Osteoblast (primary cell): Measurements from ENCODE around the gene ETV6. TPM values are rescaled to one million over a fixed set of nuclear protein-coding genes. Genes with fewer than 3 reads are reported as not detected.

Experiments used
- DNase-seq: peaks from one replicate; pipeline ENCODE4 v3.0.0; 2011; ENCODE audit warnings: low spot score, mixed read lengths; ENCODE audit not compliant: insufficient read length; ENCODE audit errors: missing footprints
- H2AFZ ChIP-seq: 2 replicates; pipeline ENCODE4 v1.6.0; 2011; ENCODE audit warnings: mild to moderate bottlenecking, low read length
- H3K27ac ChIP-seq: 2 replicates; pipeline ENCODE4 v1.5.1; 2011; ENCODE audit warnings: mild to moderate bottlenecking, low read depth, low read length, moderate library complexity
- H3K27me3 ChIP-seq: 2 replicates; pipeline ENCODE4 v1.6.0; 2012; ENCODE audit warnings: mild to moderate bottlenecking, control low read depth, inconsistent platforms, low read length, moderate library complexity; ENCODE audit not compliant: insufficient read depth
- H3K36me3 ChIP-seq: 2 replicates; pipeline ENCODE4 v1.5.1; 2011; ENCODE audit warnings: mild to moderate bottlenecking, low read length, control low read depth, moderate library complexity; ENCODE audit not compliant: insufficient read depth
- H3K4me1 ChIP-seq: 2 replicates; pipeline ENCODE4 v1.5.1; 2011; ENCODE audit warnings: mild to moderate bottlenecking, low read length, control low read depth, moderate library complexity; ENCODE audit not compliant: insufficient read depth
- H3K4me2 ChIP-seq: 2 replicates; pipeline ENCODE4 v1.6.0; 2011; ENCODE audit warnings: mild to moderate bottlenecking, low read length; ENCODE audit not compliant: insufficient read depth
- H3K4me3 ChIP-seq: fragments of 200-600 bp; sonication (generic); 3 replicates; pipeline ENCODE4 v1.5.1; 2012; ENCODE audit warnings: mild to moderate bottlenecking, low read length, inconsistent platforms; ENCODE audit not compliant: insufficient read depth
- H3K79me2 ChIP-seq: 2 replicates; pipeline ENCODE4 v1.6.0; 2012; ENCODE audit warnings: mild to moderate bottlenecking, low read length, control low read depth, inconsistent platforms; ENCODE audit not compliant: insufficient read depth
- H3K9me3 ChIP-seq: 2 replicates; pipeline ENCODE4 v1.5.1; 2011; ENCODE audit warnings: low read depth, low read length, control low read depth
- H4K20me1 ChIP-seq: 2 replicates; pipeline ENCODE4 v1.6.0; 2012; ENCODE audit warnings: mild to moderate bottlenecking, low read length, control low read depth; ENCODE audit not compliant: insufficient read depth
- CTCF ChIP-seq: IDR thresholded peaks from 2 replicates; pipeline ENCODE4 v1.5.1; 2011; ENCODE audit warnings: mild to moderate bottlenecking, low read depth, low read length, moderate library complexity; ENCODE audit errors: extremely low read depth
- total RNA-seq: library from RNA; depleted of rRNA; stranded (reverse); fragments of >200 nt; gene quantifications from 2 replicates; pipeline ENCODE4 v1.2.3, GENCODE V29; 2012

The ETV6 gene
- total RNA-seq, 1 donor = 16.3 TPM

- Histone ChIP-seq H3K4me1 (peaks cover 31% of the 10 kb centered on the region), H3K4me3 (no peak overlapping the region), H3K27ac (peak overlapping the region; percentile 40)
These were observed 235.2 kb downstream of the ETV6 start for GRCh38 chr12:11884706-11885105.

GRCh38 chr12:11885261-11886038 lies 236.0 kb downstream of the ETV6 start:
- Histone ChIP-seq H3K27ac (peak overlapping the region; percentile 40), H4K20me1 (no peaks in the 10 kb centered on the region), H3K4me1 (peaks cover 25% of the 10 kb centered on the region), H3K79me2 (no peaks in the 10 kb centered on the region), H3K4me3 (no peak overlapping the region), H2AFZ (no peak overlapping the region), H3K4me2 (peak overlapping the region; percentile 2), H3K27me3 (no peaks in the 10 kb centered on the region), H3K9me3 (no peaks in the 10 kb centered on the region), H3K36me3 (peaks cover 23% of the 10 kb centered on the region)
- no peak for TF ChIP-seq CTCF
- DNase-seq = peak; percentile 66

More at GRCh38 chr12:11884706-11885105, 235.2 kb downstream of the ETV6 start:
- no peaks in the 10 kb centered on the region for H3K79me2 ChIP-seq
- no peak overlapping the region for H2AFZ ChIP-seq
- H3K36me3 ChIP-seq = peaks cover 23% of the 10 kb centered on the region
- H4K20me1 ChIP-seq = no peaks in the 10 kb centered on the region
- no peak for TF ChIP-seq CTCF
- no peak for DNase-seq
- peak overlapping the region; percentile 2 for H3K4me2 ChIP-seq
- no peaks in the 10 kb centered on the region for H3K9me3 ChIP-seq
- H3K27me3 ChIP-seq = no peaks in the 10 kb centered on the region

GRCh38 chr12:11886339-11886738 lies 236.9 kb downstream of the ETV6 start:
- Histone ChIP-seq H3K36me3 (peaks cover 23% of the 10 kb centered on the region), H3K4me3 (no peak overlapping the region), H3K4me1 (peaks cover 25% of the 10 kb centered on the region), H2AFZ (no peak overlapping the region), H4K20me1 (no peaks in the 10 kb centered on the region), H3K79me2 (no peaks in the 10 kb centered on the region), H3K27ac (no peak overlapping the region), H3K27me3 (no peaks in the 10 kb centered on the region), H3K4me2 (no peak overlapping the region), H3K9me3 (no peaks in the 10 kb centered on the region)
- TF ChIP-seq CTCF = no peak
- no peak for DNase-seq

- Histone ChIP-seq H3K27ac (no peak overlapping the region), H2AFZ (no peak overlapping the region), H3K36me3 (peaks cover 39% of the 10 kb centered on the region), H4K20me1 (no peaks in the 10 kb centered on the region), H3K79me2 (no peaks in the 10 kb centered on the region), H3K4me3 (no peak overlapping the region), H3K4me1 (peaks cover 25% of the 10 kb centered on the region), H3K4me2 (no peak overlapping the region), H3K9me3 (no peaks in the 10 kb centered on the region), H3K27me3 (no peaks in the 10 kb centered on the region)
- no peak for DNase-seq
- TF ChIP-seq CTCF = no peak
These were observed 238.6 kb downstream of the ETV6 start for GRCh38 chr12:11888029-11888428.
